HEK293 (cell line): Measurements from ENCODE around the gene PARD3.

ENCODE experiments used
- CTCF ChIA-PET: fragments of 350-600 bp; formaldehyde crosslinking; extraction: SDS; loops from one replicate; lab custom pipeline; 2021; ENCODE audit warnings: antibody characterized with exemption; lab: Yijun Ruan, JAX
- POLR2A ChIA-PET: fragments of 300-600 bp; formaldehyde crosslinking; extraction: SDS; loops from one replicate; lab custom pipeline; 2020; ENCODE audit warnings: antibody characterized with exemption, inconsistent platforms; lab: Yijun Ruan, JAX
- H3K27ac ChIP-seq: fragments of 200-500 bp; sonication (Bioruptor generic); 2 replicates; pipeline ENCODE4 v1.5.1; 2014; ENCODE audit warnings: low read depth, low read length, control low read depth, inconsistent platforms; ENCODE audit errors: extremely low read depth
- H3K36me3 ChIP-seq, 2 experiments: fragments of 200-500 bp in 1 of 2; sonication (Bioruptor generic) in 1 of 2; 1 replicate in 1 of 2; 2 replicates in 1 of 2; pipeline ENCODE4 v1.5.1; 2014 to 2017; ENCODE audit warnings: inconsistent platforms in 2 of 2, low read length in 2 of 2; ENCODE audit not compliant: control insufficient read depth in 2 of 2, insufficient read depth in 1 of 2
- H3K4me1 ChIP-seq: fragments of 200-500 bp; sonication (Bioruptor generic); 2 replicates; pipeline ENCODE4 v1.5.1; 2014; ENCODE audit warnings: mild to moderate bottlenecking, low read length, inconsistent platforms; ENCODE audit not compliant: control insufficient read depth, insufficient read depth
- H3K4me3 ChIP-seq: 2 replicates; pipeline ENCODE4 v1.5.1; 2011; ENCODE audit warnings: low read depth, mild to moderate bottlenecking, control low read depth, low read length, moderate library complexity
- H3K9me3 ChIP-seq: fragments of 200-500 bp; sonication (Bioruptor generic); 2 replicates; pipeline ENCODE4 v1.5.1; 2014; ENCODE audit warnings: low read depth, low read length, inconsistent platforms; ENCODE audit not compliant: control insufficient read depth, insufficient read depth
- EGR2 ChIP-seq: fragments of 450-650 bp; formaldehyde crosslinking; IDR thresholded peaks from 2 replicates; pipeline ENCODE4 v1.5.1; 2016; ENCODE audit warnings: low read depth, missing biosample characterization, missing genetic modification characterization
- GFI1B ChIP-seq: fragments of 450-650 bp; formaldehyde crosslinking; IDR thresholded peaks from 2 replicates; pipeline ENCODE4 v1.5.1; 2016; ENCODE audit warnings: missing biosample characterization, missing genetic modification characterization
- GLI2 ChIP-seq: fragments of 450-650 bp; formaldehyde crosslinking; IDR thresholded peaks from 2 replicates; pipeline ENCODE4; 2017; ENCODE audit warnings: missing biosample characterization, missing genetic modification characterization, low read depth, borderline replicate concordance
- GLIS2 ChIP-seq: fragments of 450-650 bp; formaldehyde crosslinking; IDR thresholded peaks from 2 replicates; pipeline ENCODE4 v1.5.1; 2016; ENCODE audit warnings: missing biosample characterization, missing genetic modification characterization
- SP7 ChIP-seq: fragments of 450-650 bp; formaldehyde crosslinking; IDR thresholded peaks from 2 replicates; pipeline ENCODE4 v1.5.1; 2016; ENCODE audit warnings: missing biosample characterization, missing genetic modification characterization
- ZBTB20 ChIP-seq: fragments of 450-650 bp; formaldehyde crosslinking; IDR thresholded peaks from 2 replicates; pipeline ENCODE4 v1.5.1; 2016; ENCODE audit warnings: missing biosample characterization, missing genetic modification characterization
- ZFP37 ChIP-seq: fragments of 450-650 bp; formaldehyde crosslinking; IDR thresholded peaks from 2 replicates; pipeline ENCODE4 v1.5.1; 2016; ENCODE audit warnings: missing biosample characterization, missing genetic modification characterization
- ZFP69B ChIP-seq: fragments of 450-650 bp; formaldehyde crosslinking; IDR thresholded peaks from 2 replicates; pipeline ENCODE4 v1.5.1; 2016; ENCODE audit warnings: missing biosample characterization, missing genetic modification characterization
- ZNF114 ChIP-seq: fragments of 450-650 bp; formaldehyde crosslinking; IDR thresholded peaks from 2 replicates; pipeline ENCODE4 v1.5.0; 2017; ENCODE audit warnings: missing biosample characterization, missing genetic modification characterization
- ZNF148 ChIP-seq: fragments of 450-650 bp; formaldehyde crosslinking; IDR thresholded peaks from 2 replicates; pipeline ENCODE4 v1.5.0; 2017; ENCODE audit warnings: missing biosample characterization, missing genetic modification characterization, borderline replicate concordance
- ZNF18 ChIP-seq: fragments of 450-650 bp; formaldehyde crosslinking; IDR thresholded peaks from 2 replicates; pipeline ENCODE4 v1.5.1; 2016; ENCODE audit warnings: missing biosample characterization, missing genetic modification characterization
- ZNF266 ChIP-seq: fragments of 450-650 bp; formaldehyde crosslinking; IDR thresholded peaks from 2 replicates; pipeline ENCODE4 v1.5.1; 2016; ENCODE audit warnings: missing biosample characterization, missing genetic modification characterization, low read depth
- ZNF324 ChIP-seq: fragments of 450-650 bp; formaldehyde crosslinking; IDR thresholded peaks from 2 replicates; pipeline ENCODE4 v1.5.1; 2016; ENCODE audit warnings: missing biosample characterization, missing genetic modification characterization
- ZNF521 ChIP-seq: fragments of 450-650 bp; formaldehyde crosslinking; IDR thresholded peaks from 2 replicates; pipeline ENCODE4 v1.5.1; 2017; ENCODE audit warnings: missing biosample characterization, mild to moderate bottlenecking, missing genetic modification characterization
- ZNF558 ChIP-seq: fragments of 450-650 bp; formaldehyde crosslinking; IDR thresholded peaks from 2 replicates; pipeline ENCODE4 v1.5.1; 2016; ENCODE audit warnings: missing biosample characterization, missing genetic modification characterization
- ZNF621 ChIP-seq: fragments of 450-650 bp; formaldehyde crosslinking; IDR thresholded peaks from 2 replicates; pipeline ENCODE4 v1.5.1; 2017; ENCODE audit warnings: missing biosample characterization, missing genetic modification characterization
- ZNF624 ChIP-seq: fragments of 450-650 bp; formaldehyde crosslinking; IDR thresholded peaks from 2 replicates; pipeline ENCODE4 v1.5.1; 2017; ENCODE audit warnings: missing biosample characterization, missing genetic modification characterization
- ZNF707 ChIP-seq: fragments of 450-650 bp; formaldehyde crosslinking; IDR thresholded peaks from 2 replicates; pipeline ENCODE4 v1.5.1; 2016; ENCODE audit warnings: missing biosample characterization, missing genetic modification characterization
- ZNF747 ChIP-seq: fragments of 450-650 bp; formaldehyde crosslinking; IDR thresholded peaks from 2 replicates; pipeline ENCODE4 v1.5.1; 2016; ENCODE audit warnings: missing biosample characterization, missing genetic modification characterization
- ZNF837 ChIP-seq: fragments of 450-650 bp; formaldehyde crosslinking; IDR thresholded peaks from 2 replicates; pipeline ENCODE4 v1.5.1; 2016; ENCODE audit warnings: missing biosample characterization, missing genetic modification characterization
- ZSCAN4 ChIP-seq: fragments of 450-650 bp; formaldehyde crosslinking; IDR thresholded peaks from 2 replicates; pipeline ENCODE4 v1.5.1; 2017; ENCODE audit warnings: missing biosample characterization, missing genetic modification characterization
- TF ChIP-seq, protein P1 (sequence below): fragments of 450-650 bp; formaldehyde crosslinking; IDR thresholded peaks from 2 replicates; pipeline ENCODE4 v1.5.1; 2016; ENCODE audit warnings: missing biosample characterization, missing genetic modification characterization
- TF ChIP-seq, protein P2 (sequence below): fragments of 450-650 bp; formaldehyde crosslinking; IDR thresholded peaks from 2 replicates; pipeline ENCODE4 v1.5.1; 2016; ENCODE audit warnings: missing biosample characterization, missing genetic modification characterization
- TF ChIP-seq, protein P3 (sequence below): fragments of 450-650 bp; formaldehyde crosslinking; IDR thresholded peaks from 2 replicates; pipeline ENCODE4 v1.5.1; 2016; ENCODE audit warnings: missing biosample characterization, missing genetic modification characterization, borderline replicate concordance

PARD3 gene

DNA sequence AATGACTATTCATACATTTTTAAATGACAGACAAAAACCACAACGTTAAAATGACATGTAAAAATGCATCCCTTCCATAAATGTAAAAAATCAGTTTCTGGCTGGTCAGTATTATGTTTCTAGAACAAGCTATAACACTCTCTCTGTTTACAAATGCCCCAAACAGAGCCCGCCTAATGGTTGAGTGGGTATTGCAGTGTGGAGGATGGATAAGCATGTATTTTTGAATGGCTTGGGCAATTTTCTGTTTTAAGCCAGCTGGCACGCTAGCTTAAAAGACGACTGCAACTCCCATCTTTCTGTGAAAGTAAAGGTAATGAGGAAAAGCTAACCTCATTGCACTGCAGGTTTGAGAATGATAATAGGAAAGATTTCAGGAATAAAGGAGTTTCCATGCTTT lies 430.7 kb downstream of the PARD3 start:
- Histone ChIP-seq H3K27ac (no peak overlapping the region), H3K36me3 (peaks cover 8 to 10% of the 10 kb centered on the region in 2 experiments), H3K9me3 (no peaks in the 10 kb centered on the region), H3K4me1 (peaks cover under 1% of the 10 kb centered on the region; the same call in 1 of the 2 replicates), H3K4me3 (no peak overlapping the region)
- TF ChIP-seq ZBTB20 (no peak), ZNF521 (no peak), SP7 (tag by site-specific recombination) (no peak), ZSCAN4 (tag by site-specific recombination) (no peak), ZNF747 (no peak), GLIS2 (no peak), ZFP69B (tag by site-specific recombination) (no peak), ZNF266 (tag by site-specific recombination) (no peak), ZNF114 (tag by site-specific recombination) (no peak), ZNF558 (no peak), ZNF837 (tag by site-specific recombination) (no peak), ZNF18 (tag by site-specific recombination) (no peak), ZNF624 (no peak), EGR2 (no peak), ZNF148 (tag by site-specific recombination) (no peak)
- TF ChIP-seq, protein P1, sequence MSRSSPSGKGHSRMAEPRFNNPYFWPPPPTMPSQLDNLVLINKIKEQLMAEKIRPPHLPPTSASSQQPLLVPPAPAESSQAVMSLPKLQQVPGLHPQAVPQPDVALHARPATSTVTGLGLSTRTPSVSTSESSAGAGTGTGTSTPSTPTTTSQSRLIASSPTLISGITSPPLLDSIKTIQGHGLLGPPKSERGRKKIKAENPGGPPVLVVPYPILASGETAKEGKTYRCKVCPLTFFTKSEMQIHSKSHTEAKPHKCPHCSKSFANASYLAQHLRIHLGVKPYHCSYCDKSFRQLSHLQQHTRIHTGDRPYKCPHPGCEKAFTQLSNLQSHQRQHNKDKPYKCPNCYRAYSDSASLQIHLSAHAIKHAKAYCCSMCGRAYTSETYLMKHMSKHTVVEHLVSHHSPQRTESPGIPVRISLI (tag by site-specific recombination) = no peak
- TF ChIP-seq, protein P2, sequence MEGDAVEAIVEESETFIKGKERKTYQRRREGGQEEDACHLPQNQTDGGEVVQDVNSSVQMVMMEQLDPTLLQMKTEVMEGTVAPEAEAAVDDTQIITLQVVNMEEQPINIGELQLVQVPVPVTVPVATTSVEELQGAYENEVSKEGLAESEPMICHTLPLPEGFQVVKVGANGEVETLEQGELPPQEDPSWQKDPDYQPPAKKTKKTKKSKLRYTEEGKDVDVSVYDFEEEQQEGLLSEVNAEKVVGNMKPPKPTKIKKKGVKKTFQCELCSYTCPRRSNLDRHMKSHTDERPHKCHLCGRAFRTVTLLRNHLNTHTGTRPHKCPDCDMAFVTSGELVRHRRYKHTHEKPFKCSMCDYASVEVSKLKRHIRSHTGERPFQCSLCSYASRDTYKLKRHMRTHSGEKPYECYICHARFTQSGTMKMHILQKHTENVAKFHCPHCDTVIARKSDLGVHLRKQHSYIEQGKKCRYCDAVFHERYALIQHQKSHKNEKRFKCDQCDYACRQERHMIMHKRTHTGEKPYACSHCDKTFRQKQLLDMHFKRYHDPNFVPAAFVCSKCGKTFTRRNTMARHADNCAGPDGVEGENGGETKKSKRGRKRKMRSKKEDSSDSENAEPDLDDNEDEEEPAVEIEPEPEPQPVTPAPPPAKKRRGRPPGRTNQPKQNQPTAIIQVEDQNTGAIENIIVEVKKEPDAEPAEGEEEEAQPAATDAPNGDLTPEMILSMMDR = no peak
- POLR2A ChIA-PET = no interaction called here
- CTCF ChIA-PET = no interaction called here

DNA sequence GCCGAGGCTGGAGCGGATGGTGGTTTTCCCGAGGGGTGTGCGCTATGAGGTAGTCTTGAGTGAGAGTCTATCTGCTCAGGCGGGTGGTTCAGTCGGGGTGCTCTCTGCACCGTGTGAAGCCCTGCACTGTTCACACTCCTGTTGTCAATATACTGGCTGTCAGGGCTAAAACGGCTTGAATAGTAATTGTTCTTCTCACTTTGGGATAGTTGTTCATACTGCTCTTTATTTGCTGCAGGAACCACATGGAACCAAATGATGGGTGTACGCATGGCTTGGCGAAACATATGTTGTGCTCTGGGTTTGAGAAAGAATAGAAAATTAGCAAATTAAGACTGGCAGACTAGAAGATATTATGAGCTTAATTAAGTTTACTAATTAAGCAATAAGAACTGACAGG lies 432.5 kb downstream of the PARD3 start:
- peaks cover 8 to 10% of the 10 kb centered on the region in 2 experiments for H3K36me3 ChIP-seq
- no peaks in the 10 kb centered on the region for H3K4me1 ChIP-seq
- no peaks in the 10 kb centered on the region for H3K9me3 ChIP-seq
- ChIA-PET CTCF (no interaction called here), POLR2A (no interaction called here)
- H3K27ac ChIP-seq = no peak overlapping the region
- H3K4me3 ChIP-seq = no peak overlapping the region
- TF ChIP-seq ZFP37 (tag by site-specific recombination) = no peak
- TF ChIP-seq, protein P3, sequence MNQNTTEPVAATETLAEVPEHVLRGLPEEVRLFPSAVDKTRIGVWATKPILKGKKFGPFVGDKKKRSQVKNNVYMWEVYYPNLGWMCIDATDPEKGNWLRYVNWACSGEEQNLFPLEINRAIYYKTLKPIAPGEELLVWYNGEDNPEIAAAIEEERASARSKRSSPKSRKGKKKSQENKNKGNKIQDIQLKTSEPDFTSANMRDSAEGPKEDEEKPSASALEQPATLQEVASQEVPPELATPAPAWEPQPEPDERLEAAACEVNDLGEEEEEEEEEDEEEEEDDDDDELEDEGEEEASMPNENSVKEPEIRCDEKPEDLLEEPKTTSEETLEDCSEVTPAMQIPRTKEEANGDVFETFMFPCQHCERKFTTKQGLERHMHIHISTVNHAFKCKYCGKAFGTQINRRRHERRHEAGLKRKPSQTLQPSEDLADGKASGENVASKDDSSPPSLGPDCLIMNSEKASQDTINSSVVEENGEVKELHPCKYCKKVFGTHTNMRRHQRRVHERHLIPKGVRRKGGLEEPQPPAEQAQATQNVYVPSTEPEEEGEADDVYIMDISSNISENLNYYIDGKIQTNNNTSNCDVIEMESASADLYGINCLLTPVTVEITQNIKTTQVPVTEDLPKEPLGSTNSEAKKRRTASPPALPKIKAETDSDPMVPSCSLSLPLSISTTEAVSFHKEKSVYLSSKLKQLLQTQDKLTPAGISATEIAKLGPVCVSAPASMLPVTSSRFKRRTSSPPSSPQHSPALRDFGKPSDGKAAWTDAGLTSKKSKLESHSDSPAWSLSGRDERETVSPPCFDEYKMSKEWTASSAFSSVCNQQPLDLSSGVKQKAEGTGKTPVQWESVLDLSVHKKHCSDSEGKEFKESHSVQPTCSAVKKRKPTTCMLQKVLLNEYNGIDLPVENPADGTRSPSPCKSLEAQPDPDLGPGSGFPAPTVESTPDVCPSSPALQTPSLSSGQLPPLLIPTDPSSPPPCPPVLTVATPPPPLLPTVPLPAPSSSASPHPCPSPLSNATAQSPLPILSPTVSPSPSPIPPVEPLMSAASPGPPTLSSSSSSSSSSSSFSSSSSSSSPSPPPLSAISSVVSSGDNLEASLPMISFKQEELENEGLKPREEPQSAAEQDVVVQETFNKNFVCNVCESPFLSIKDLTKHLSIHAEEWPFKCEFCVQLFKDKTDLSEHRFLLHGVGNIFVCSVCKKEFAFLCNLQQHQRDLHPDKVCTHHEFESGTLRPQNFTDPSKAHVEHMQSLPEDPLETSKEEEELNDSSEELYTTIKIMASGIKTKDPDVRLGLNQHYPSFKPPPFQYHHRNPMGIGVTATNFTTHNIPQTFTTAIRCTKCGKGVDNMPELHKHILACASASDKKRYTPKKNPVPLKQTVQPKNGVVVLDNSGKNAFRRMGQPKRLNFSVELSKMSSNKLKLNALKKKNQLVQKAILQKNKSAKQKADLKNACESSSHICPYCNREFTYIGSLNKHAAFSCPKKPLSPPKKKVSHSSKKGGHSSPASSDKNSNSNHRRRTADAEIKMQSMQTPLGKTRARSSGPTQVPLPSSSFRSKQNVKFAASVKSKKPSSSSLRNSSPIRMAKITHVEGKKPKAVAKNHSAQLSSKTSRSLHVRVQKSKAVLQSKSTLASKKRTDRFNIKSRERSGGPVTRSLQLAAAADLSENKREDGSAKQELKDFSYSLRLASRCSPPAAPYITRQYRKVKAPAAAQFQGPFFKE (tag by site-specific recombination) = no peak
- TF ChIP-seq ZNF324 (tag by site-specific recombination) = no peak
- no peak for TF ChIP-seq ZNF707 (tag by site-specific recombination)
- TF ChIP-seq ZNF621 = no peak
- TF ChIP-seq GLI2 (tag by site-specific recombination) = no peak
- TF ChIP-seq GFI1B = no peak
